ENCODE measurements around the gene TIE1. TPM values are rescaled to one million over a fixed set of nuclear protein-coding genes. Genes with fewer than 3 reads are reported as not detected.

The TIE1 gene
- total RNA-seq, 2 donors from 2014 or later: 23.7 to 25.7 TPM

GRCh38 chr1:43344267-43344850, 43.6 kb downstream of the TIE1 start:
- ATAC-seq (ENCODE audit: insufficient number of reproducible peaks, low FRiP score, low read depth) (no peak), DNase-seq (ENCODE audit: low spot score) (no peak)
- no peak overlapping the region for H3K4me3 ChIP-seq
- TF ChIP-seq CTCF (IDR thresholded peaks at IDR 0.05): no peak
- no peaks in the 10 kb centered on the region for H3K36me3 ChIP-seq
- H3K9me3 ChIP-seq: no peaks in the 10 kb centered on the region
- H3K27me3 ChIP-seq (replicated peaks; ENCODE audit: insufficient read depth): no peaks in the 10 kb centered on the region
- H3K4me1 ChIP-seq (ENCODE audit: control insufficient read depth in 1 of 2, low read depth in 2 of 2): peaks cover 0 to 13% of the 10 kb centered on the region in 2 donors
- H3K27ac ChIP-seq: no peak overlapping the region

GRCh38 chr1:43345120-43345519, 44.3 kb downstream of the TIE1 start:
- no peak for TF ChIP-seq CTCF (IDR thresholded peaks at IDR 0.05)
- DNase-seq (ENCODE audit: low spot score): no peak
- Histone ChIP-seq H3K27ac (no peak overlapping the region), H3K36me3 (no peaks in the 10 kb centered on the region), H3K4me1 (ENCODE audit: control insufficient read depth in 1 of 2, low read depth in 2 of 2) (peaks cover 0 to 20% of the 10 kb centered on the region in 2 donors), H3K9me3 (no peaks in the 10 kb centered on the region), H3K4me3 (no peak overlapping the region), H3K27me3 (replicated peaks; ENCODE audit: insufficient read depth) (no peaks in the 10 kb centered on the region)
- ATAC-seq (ENCODE audit: insufficient number of reproducible peaks, low FRiP score, low read depth): no peak

GRCh38 chr1:43346636-43347035, 45.9 kb downstream of the TIE1 start:
- Histone ChIP-seq H3K9me3 (no peaks in the 10 kb centered on the region), H3K4me1 (ENCODE audit: control insufficient read depth in 1 of 2, low read depth in 2 of 2) (peaks cover 0 to 24% of the 10 kb centered on the region in 2 donors), H3K36me3 (no peaks in the 10 kb centered on the region), H3K27ac (no peak overlapping the region), H3K4me3 (no peak overlapping the region), H3K27me3 (replicated peaks; ENCODE audit: insufficient read depth) (no peaks in the 10 kb centered on the region)
- no peak for ATAC-seq (ENCODE audit: insufficient number of reproducible peaks, low FRiP score, low read depth)
- TF ChIP-seq CTCF (IDR thresholded peaks at IDR 0.05): no peak
- no peak for DNase-seq (ENCODE audit: low spot score)

- ATAC-seq (ENCODE audit: insufficient number of reproducible peaks, low FRiP score, low read depth): peak; percentile 30
- DNase-seq (ENCODE audit: low spot score): no peak
- no peak for TF ChIP-seq CTCF (IDR thresholded peaks at IDR 0.05)
- Histone ChIP-seq H3K9me3 (no peaks in the 10 kb centered on the region), H3K4me1 (ENCODE audit: control insufficient read depth in 1 of 2, low read depth in 2 of 2) (peaks cover 0 to 24% of the 10 kb centered on the region in 2 donors), H3K27ac (peak overlapping the region; percentile 81 to 87), H3K27me3 (replicated peaks; ENCODE audit: insufficient read depth) (no peaks in the 10 kb centered on the region), H3K4me3 (peak overlapping the region; percentile 83), H3K36me3 (no peaks in the 10 kb centered on the region)
Observed at GRCh38 chr1:43348343-43348808, 47.6 kb downstream of the TIE1 start.

- peak; percentile 34 for DNase-seq (ENCODE audit: low spot score)
- H3K27me3 ChIP-seq (replicated peaks; ENCODE audit: insufficient read depth): no peaks in the 10 kb centered on the region
- ATAC-seq (ENCODE audit: insufficient number of reproducible peaks, low FRiP score, low read depth): peak; percentile 58
- H3K27ac ChIP-seq: peak overlapping the region; percentile 81 to 87
- H3K4me1 ChIP-seq (ENCODE audit: control insufficient read depth in 1 of 2, low read depth in 2 of 2): peaks cover 0 to 22% of the 10 kb centered on the region in 2 donors
- no peak for TF ChIP-seq CTCF (IDR thresholded peaks at IDR 0.05)
- no peaks in the 10 kb centered on the region for H3K36me3 ChIP-seq
- no peaks in the 10 kb centered on the region for H3K9me3 ChIP-seq
- peak overlapping the region; percentile 83 for H3K4me3 ChIP-seq
Observed at GRCh38 chr1:43348809-43349593, 48.2 kb downstream of the TIE1 start.
